HG02571 (cell line): ENCODE measurements around the gene ATP1A2.

Experiments used
- ATAC-seq: cut with Tn5 transposase; IDR thresholded peaks from one replicate; pipeline ENCODE4 v1.9.1; 2021; ENCODE audit warnings: mild to moderate bottlenecking, moderate library complexity; ENCODE audit not compliant: unreplicated experiment

ATP1A2 gene

DNA sequence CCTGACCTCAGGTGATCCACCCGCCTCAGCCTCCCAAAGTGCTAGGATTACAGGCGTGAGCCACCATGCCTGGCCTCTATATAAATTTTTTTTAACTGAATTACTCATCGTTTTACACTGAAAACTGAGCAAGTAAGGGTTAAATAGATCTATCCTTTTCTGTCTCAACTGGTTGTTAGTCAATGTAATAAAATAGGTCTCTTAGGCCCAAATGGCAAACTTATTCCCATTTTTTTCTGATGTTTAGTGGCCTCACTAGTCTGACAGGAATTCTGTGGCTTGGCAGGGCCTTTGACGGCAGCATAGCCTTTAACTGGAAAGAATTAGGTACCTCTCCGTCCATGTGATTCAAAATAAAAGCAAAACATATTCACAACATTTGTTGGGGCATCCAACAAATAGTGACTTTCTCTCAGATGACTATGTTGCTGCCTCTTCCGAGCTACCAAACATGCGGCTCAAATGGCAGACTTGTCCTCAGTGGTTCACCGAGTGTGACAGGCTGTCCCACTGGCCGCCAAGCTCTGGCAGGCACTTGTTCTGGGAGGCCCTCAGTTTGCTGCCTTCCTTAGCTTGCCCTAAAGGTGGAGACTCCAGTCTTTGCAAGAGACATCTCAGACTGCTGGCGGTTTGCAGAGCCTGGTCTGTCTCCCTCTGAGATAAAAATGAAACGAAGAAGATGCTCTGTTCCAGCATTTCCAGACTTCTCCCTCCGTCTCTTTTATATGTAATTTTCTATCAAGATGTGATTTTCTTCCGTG lies 53.2 kb downstream of the ATP1A2 start:
- ATAC-seq, result no peak

DNA sequence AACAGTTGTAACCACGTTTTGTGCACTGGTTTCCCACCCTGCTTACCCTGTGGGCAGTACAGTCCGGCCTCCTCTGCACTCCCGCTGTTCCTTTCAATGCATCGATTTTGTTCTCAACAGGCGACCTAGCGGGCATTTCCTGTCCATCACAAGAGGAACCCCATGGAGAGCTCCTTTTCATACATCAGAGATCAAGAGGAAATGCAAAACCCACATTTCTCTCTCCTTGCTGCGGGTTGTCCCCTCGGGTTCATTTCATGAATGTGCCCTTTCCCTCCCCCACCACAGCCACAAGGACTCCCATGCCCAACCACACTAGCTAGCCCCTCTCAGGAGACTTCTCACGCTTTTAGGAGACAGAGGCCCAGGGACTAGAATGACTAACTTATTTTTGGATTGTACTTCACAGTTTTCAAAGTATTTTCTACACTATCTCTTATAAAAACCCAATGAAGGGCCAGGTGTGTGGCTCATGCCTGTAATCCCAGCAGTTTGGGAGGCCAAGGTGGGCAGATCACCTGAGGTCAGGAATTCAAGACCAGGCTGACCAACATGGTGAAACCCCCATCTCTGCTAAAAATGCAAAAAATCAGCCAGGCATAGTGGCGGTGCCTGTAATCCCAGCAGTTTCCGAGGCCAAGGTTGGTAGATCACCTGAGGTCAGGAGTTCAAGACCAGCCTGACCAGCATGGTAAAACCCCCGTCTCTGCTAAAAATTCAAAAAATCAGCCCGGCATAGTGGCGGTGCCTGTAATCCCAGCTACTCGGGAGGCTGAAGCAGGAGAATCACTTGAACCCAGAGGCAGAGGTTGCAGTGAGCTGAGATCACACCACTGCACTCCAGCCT lies 54.2 kb downstream of the ATP1A2 start:
- ATAC-seq, result no peak

DNA sequence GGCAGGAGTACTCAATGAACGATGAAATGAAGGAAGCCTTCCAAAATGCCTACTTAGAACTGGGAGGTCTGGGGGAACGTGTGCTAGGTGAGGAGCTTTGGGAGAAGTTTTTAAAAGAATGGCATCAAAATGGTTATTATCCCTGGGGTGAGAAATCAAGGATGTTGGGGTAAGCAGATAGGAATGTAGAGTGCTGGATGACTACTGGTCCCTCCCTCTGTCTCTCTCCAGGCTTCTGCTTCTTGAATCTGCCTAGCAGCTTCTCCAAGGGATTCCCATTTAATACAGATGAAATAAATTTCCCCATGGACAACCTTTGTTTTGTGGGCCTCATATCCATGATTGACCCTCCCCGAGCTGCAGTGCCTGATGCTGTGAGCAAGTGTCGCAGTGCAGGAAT lies 55.8 kb downstream of the ATP1A2 start:
- no peak for ATAC-seq

DNA sequence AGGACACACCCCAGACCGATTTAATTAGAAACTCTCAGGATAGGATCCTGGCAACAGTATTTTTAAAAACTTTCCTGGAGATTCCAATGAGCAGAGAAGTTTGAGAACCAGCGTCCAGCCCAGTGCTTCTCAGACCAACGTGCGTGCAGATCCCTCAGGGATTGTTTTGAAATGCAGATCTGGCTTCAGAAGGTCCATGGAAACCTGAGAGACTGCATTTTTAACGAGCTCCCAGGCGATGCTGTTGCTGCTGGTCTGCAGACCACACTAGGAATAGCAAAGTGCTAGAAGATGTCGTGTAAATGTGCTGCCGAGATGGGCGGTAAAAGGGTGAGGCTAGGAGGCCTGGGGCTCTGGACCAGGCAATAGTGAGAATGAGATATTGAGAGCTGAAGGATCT lies 56.4 kb downstream of the ATP1A2 start:
- ATAC-seq, result no peak

DNA sequence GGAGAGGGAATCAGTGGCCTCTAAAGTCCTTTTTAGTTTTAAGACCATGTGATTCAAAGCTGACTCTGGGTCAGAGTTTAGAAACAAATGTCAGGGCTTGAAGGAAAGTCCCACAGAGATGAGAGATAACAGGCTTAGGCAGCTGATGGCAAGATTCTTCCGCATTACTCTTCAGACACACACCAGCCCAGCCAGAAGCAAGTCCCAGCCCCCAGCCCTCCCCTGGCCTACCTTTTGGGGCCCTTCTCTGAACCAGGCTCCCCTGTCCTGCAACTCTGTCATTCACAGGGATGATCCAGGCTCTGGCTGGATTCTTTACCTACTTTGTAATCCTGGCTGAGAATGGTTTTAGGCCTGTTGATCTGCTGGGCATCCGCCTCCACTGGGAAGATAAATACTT lies 61.7 kb downstream of the ATP1A2 start:
- ATAC-seq, result no peak

DNA sequence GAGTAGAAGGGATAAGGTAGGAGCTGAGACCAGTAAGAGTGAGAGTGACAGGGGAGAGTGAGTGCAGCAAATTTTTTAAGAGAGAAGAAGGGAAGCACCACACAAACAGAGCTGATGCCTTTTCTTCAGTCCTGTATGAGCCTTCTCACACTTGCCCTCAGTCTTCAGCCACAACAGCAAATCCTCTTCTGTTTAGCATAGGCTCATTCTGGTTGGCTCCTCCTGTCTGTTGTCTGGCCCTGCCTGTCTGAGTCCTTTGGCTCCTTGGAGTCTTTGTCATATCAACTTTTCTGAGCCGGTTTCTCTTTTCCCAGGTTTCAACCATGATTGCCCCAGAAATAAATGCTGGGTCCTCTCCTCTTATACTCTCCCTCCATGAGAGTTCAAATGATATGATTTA lies 62.1 kb downstream of the ATP1A2 start:
- no peak for ATAC-seq

DNA sequence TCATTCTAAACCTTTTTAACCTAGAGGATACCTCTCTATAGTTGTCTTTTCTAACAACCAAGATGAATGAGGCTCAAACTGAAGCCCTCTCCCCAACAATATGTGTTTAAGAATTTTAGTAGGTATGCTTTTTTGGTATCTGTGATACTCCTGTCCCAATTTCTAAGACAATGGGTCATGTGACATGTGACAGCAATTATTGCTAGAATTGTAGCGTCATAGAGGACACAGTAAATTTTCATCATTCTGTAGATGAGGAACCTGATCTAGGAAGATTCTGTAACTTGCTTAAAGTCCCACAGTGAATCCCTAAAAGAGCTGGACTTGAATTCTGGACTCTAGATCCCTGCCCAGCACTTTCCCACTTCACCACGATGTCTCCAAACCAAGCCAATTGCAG lies 63.2 kb downstream of the ATP1A2 start:
- ATAC-seq, result no peak

DNA sequence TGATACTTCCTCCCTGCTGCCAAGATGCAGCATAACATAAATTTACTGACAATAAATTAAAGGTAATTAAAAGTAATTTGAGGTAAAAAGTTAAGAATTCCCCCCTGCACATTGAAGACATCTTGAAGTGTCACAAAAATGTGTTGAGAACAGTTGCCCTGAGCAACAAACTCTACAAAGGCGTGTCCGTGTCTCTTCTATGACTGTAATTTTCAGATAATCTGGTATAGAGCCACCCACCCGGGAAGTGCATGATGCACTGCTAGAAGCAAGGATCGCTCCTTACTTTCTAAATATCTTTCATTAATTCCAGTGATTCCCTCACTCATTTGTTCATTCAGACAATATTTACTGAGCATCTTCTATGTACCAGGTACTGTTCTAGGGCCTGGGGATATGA lies 63.8 kb downstream of the ATP1A2 start:
- no peak for ATAC-seq

DNA sequence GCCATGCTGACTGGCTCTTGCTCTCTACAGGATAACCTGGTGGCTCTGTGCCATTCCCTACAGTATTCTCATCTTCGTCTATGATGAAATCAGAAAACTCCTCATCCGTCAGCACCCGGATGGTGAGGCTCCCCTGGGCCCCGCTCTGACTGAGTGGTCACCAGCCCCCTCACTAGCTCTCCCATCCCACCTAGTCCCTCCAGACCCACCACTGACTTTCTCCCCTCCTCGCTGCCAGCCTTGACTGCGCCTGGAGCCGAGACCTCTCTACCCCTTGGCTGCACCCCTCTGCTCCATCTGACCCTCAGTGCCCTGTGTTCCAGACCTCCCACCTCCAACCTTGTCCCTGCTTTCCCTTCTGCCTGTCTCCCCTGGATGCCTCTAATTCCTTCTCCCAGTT lies 70.7 kb downstream of the ATP1A2 start:
- no peak for ATAC-seq

DNA sequence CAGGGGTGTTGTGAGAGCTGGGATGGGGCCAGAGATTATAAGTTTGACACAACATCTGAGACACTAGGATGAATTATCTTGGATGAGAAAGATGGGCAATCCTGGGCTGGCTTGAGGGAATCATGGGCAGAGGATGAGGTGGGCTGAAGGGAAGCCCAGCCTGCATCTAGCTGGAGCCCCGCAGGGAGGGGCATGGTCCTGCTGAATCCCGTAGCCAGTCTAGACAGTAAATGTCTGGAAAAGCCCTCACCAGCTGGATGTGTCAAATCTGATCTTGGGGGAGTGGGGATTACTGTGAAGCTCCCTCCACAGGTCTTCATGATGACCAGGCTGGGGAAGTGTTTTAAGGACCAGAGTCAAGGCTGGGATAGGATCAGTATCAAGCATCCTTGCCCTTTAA lies 71.2 kb downstream of the ATP1A2 start:
- ATAC-seq, result no peak

DNA sequence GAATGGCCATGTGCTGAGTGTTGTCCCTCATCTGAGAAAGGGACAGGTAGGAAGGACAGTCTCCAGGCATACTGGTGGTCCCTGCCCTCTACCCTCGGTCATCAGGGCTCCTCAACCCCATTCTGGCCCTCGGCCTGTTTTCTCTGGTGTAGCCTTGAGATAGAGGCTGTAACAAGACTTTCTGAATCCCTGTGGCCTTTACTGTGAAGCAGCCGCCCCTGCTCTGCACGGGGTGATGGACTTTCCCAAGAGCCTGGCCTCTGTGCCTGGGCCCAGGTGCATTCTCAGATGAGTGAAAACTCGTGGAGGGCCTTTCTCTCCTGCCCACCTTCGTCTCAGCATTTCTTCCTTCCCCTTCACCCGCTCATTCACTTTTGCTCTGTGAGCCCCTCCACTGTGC lies 71.8 kb downstream of the ATP1A2 start:
- no peak for ATAC-seq

DNA sequence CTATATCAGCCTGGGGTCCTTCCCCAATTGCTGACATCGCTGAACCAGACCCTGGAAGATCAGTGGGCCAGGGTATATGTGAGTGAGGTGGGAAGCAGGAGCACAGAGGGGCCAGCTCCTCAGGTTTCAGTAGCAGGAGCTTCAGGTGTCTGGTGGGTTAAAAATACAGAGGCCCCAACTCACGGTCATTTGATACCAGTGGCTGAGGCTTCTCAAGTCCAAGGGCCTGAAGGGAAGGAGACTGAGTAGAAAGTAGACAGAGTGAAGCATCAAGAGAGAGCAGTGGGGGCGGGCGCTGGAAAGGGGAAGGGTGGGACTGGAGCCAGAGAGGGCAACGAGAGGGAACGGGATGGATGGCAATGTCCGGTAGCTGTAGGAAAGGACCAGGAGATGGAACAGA lies 72.8 kb downstream of the ATP1A2 start:
- no peak for ATAC-seq

DNA sequence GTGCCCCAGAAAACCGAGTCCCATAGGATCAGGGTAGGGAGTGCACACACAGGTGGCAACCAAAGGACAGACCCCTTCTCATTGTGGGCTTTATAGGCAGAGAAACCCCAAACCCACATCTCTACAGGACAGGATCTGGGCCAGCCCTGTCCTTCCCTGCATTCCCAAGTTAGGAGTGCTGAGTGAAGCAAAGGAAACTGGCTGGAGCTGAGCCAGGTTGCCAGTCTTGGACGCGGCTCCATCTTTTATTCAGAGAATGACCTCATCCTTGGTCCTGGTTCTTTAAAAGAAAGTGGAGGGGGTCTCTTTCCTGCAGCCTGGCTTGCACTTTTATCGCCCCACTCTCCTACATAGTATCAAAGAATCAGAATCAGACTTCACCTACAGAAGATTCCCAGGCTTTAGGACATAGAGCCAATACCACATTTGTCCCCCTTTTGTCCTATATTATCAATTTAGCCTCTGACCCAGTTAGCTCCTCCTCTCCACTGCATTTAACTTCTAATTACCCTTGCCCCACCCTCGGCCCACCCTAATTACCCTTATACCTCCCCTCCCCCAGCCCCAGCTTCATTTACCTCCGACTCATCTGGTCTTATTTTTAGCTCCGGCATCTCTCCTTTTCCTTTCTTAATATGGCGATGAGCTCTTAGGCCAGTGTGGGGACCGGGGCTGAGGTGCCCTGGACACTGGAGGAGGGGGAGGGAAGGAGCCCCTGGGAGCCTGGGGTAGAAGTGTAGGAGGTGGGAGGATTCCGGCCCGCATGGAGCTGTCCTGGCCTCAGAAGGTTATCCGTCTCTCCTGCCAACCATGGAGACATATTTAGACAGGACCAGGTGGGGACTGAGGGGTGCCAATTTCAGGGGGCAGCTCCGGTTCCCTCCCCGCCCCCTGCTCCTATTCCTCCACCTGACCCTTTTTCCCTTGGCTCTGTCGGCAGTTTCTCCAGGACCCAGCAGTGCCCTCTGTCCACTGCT lies 74.4 kb downstream of the ATP1A2 start, which contains the start of gene CASQ1:
Gene CASQ1 (plus strand): TSS at position 927 of the 977 bp plus-strand sequence. CDS start 177 bp downstream, outside the sequence.
- ATAC-seq, result no peak

DNA sequence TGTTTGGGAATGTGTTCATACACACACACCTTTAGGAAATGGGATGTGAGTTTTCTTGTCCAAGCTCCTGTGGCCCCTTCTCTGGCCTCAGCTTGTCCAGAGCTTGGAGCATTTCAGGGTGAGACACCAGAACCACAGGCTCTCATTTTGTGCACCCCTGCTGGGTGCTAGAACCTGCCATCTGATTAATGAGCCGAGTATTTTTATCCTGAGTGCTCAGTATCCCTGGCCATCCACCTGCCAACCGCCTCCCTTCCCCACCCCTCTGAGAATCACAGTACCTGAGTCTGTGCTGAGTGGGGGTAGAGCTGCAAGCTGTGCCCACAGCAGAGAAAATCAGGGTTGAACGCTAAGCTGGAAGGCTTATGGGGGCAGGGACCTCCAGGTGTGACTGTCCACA lies 76.2 kb downstream of the ATP1A2 start:
- ATAC-seq, result no peak

DNA sequence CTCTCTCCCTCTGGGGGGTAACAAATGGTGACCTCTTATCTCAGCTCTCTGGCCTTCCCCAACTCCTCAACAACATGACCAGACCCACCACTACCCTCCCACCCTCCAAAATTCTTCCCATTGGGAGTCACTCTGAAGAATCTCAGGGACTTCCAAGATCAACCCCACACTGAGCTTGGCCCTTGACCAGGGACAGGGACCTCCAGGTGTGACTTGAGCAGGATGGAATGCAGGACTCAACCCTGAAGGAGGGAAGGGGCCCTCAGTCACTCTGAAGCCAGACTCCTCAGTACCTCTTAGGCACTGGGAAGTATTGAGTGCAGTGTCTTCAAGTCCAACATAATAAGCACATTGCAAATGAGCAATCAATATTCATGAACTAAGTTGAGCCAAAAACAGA lies 76.7 kb downstream of the ATP1A2 start:
- no peak for ATAC-seq
